Measurements from ENCODE around the gene RCAN1. TPM values are rescaled to one million over a fixed set of nuclear protein-coding genes. Genes with fewer than 3 reads are reported as not detected.

RCAN1 gene
- polyA plus RNA-seq, 2 of the 4 experiments (the other 2 are of a cell fraction), result 10.2 to 11.9 TPM

DNA sequence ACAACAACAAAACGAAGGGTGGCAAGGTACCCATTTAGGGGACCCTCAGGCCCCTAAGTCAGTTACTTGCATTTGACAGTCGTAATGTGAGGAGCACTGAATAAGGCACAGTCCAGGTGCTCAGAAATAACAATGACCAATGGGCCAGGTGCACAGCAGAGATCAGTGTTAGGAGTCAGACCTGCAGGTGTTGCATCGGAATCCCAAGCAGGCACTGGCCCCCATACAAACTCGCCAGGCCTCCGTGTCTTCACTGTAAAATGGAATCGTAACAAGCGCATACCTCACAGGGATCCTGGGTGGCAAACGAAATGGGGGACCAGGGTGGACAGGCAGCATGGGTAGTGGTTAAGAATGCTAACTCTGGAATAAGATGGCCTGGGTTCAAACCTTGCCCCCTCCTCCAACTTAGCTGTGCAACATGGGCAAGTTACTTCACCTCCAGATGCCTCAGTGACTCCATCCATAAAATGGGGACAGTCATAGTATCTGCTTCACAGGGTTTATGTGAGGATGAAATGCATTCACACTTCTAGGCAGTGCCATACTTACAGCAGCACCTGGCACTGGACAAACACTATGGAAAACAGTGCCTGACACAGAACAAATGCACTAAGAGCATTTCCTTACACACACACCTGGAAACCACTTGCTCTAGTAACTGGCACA lies 20.2 kb downstream of the RCAN1 start:
- H3K27ac ChIP-seq, result no peak overlapping the region
- ChIA-PET POLR2A (no interaction called here), CTCF (interaction anchor here (0.6 to 2.2 kb wide), 4 partner anchors 8 to 232 kb away, joined by 3 to 10 read pairs (median 6); no protein-coding TSS in a partner anchor)
- FAIRE-seq, result no peak
- no peak overlapping the region for H3K4me2 ChIP-seq
- H3K4me1 ChIP-seq, result peaks cover 8% of the 10 kb centered on the region; the same call in 1 of the 3 replicates
- TF ChIP-seq CBX8 (IDR thresholded peaks at IDR 0.05), result no peak
- no peak for TF ChIP-seq HOXB13 (CRISPR knock-in tag; IDR thresholded peaks at IDR 0.05; ENCODE audit: low read depth)
- TF ChIP-seq RCOR1 (IDR thresholded peaks at IDR 0.05; ENCODE audit: low read depth, low read length), result no peak
- no peak for TF ChIP-seq CBX2 (IDR thresholded peaks at IDR 0.05; ENCODE audit: borderline replicate concordance, low read depth)
- no peak for TF ChIP-seq ZSCAN20 (CRISPR knock-in tag; IDR thresholded peaks at IDR 0.05)
- no peak for TF ChIP-seq ZC3H11A (IDR thresholded peaks at IDR 0.05)
- TF ChIP-seq, protein P1, sequence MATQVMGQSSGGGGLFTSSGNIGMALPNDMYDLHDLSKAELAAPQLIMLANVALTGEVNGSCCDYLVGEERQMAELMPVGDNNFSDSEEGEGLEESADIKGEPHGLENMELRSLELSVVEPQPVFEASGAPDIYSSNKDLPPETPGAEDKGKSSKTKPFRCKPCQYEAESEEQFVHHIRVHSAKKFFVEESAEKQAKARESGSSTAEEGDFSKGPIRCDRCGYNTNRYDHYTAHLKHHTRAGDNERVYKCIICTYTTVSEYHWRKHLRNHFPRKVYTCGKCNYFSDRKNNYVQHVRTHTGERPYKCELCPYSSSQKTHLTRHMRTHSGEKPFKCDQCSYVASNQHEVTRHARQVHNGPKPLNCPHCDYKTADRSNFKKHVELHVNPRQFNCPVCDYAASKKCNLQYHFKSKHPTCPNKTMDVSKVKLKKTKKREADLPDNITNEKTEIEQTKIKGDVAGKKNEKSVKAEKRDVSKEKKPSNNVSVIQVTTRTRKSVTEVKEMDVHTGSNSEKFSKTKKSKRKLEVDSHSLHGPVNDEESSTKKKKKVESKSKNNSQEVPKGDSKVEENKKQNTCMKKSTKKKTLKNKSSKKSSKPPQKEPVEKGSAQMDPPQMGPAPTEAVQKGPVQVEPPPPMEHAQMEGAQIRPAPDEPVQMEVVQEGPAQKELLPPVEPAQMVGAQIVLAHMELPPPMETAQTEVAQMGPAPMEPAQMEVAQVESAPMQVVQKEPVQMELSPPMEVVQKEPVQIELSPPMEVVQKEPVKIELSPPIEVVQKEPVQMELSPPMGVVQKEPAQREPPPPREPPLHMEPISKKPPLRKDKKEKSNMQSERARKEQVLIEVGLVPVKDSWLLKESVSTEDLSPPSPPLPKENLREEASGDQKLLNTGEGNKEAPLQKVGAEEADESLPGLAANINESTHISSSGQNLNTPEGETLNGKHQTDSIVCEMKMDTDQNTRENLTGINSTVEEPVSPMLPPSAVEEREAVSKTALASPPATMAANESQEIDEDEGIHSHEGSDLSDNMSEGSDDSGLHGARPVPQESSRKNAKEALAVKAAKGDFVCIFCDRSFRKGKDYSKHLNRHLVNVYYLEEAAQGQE (IDR thresholded peaks at IDR 0.05), result no peak
- TF ChIP-seq, protein P2, sequence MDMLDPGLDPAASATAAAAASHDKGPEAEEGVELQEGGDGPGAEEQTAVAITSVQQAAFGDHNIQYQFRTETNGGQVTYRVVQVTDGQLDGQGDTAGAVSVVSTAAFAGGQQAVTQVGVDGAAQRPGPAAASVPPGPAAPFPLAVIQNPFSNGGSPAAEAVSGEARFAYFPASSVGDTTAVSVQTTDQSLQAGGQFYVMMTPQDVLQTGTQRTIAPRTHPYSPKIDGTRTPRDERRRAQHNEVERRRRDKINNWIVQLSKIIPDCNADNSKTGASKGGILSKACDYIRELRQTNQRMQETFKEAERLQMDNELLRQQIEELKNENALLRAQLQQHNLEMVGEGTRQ (IDR thresholded peaks at IDR 0.05), result no peak
- no peak for TF ChIP-seq EHMT2 (IDR thresholded peaks at IDR 0.05; ENCODE audit: low read depth)
- H3K9me3 ChIP-seq, result no peaks in the 10 kb centered on the region
- ATAC-seq, result no peak
- no peak overlapping the region for H3K4me3 ChIP-seq
- WGBS (ENCODE audit: missing lambda C conversion rate), result 84% methylated on average over 7 of the region's 8 CpGs
- no peak for DNase-seq (ENCODE audit: low read depth in 1 of 2, low spot score in 1 of 2)

DNA sequence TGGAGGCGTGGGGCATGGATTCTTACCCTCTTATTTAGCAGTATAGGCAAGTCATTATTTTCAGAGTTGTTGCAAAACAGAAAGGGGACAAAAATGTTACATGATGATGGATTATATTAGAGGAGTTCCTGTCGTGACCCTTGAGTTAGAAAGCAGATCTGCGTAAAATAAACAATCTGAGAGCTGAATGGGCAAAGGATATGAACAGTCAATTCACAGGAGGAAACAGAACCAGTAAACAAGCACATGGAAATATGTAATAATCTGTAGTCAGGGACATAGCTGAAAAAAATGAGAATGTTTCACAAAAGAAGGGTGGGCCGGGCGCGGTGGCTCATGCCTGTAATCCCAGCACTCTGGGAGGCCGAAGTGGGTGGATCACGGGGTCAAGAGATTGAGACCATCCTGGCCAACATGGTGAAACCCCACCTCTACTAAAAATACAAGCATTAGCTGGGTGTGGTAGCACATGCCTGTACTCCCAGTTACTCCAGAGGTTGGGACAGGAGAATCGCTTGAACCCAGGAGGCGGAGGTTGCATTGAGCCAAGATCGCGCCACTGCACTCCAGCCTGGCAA lies 20.9 kb downstream of the RCAN1 start:
- ATAC-seq (no peak), DNase-seq (ENCODE audit: low read depth in 1 of 2, low spot score in 1 of 2) (no peak), FAIRE-seq (no peak)
- TF ChIP-seq MAFK (IDR thresholded peaks at IDR 0.05; ENCODE audit: partially characterized antibody), result no peak
- TF ChIP-seq BHLHE40 (IDR thresholded peaks at IDR 0.05; ENCODE audit: low read depth, low read length), result no peak
- Histone ChIP-seq H3K4me1 (peaks cover 6% of the 10 kb centered on the region; the same call in 1 of the 3 replicates), H3K4me2 (no peak overlapping the region), H3K27ac (no peak overlapping the region), H3K9me3 (no peaks in the 10 kb centered on the region), H3K4me3 (no peak overlapping the region)
- ChIA-PET CTCF (interaction anchor here (1.3 kb wide), 1 partner anchor 9 kb away, joined by 8 read pairs; no protein-coding TSS in a partner anchor), POLR2A (no interaction called here)
- WGBS (ENCODE audit: missing lambda C conversion rate), result 91% methylated on average over 12 of the region's 12 CpGs

DNA sequence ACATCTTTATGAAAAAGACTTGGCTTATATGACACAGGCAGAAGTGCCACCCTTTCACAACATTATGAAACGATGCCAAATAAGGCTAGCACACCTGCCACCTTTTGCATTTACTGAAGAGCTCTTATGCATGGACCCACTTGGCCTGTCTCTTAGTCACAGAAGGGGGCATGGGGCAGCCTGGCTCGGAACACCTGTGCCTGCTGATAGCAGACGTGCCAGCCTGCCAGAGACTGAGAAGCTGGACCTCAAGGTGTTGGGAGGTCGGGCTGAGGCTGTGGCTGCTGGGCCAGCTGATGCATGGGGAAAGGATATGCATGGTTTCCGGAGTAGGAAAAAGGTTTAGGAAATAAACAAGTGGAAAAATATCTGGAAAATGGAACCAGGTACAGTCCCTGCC lies 21.5 kb downstream of the RCAN1 start:
- TF ChIP-seq CEBPB (IDR thresholded peaks at IDR 0.05), result no peak
- no peak overlapping the region for H3K4me2 ChIP-seq
- no peak overlapping the region for H3K4me3 ChIP-seq
- ChIA-PET POLR2A (no interaction called here), CTCF (interaction anchor here (1.3 to 1.4 kb wide), 2 partner anchors 10 to 38 kb away, joined by 3 to 8 read pairs; no protein-coding TSS in a partner anchor)
- WGBS (ENCODE audit: missing lambda C conversion rate), result 60% methylated on average over 5 of the region's 5 CpGs
- no peaks in the 10 kb centered on the region for H3K9me3 ChIP-seq
- 0 out of 3 replicates have a peak, but pooled peaks cover 3% of the 10 kb centered on the region for H3K4me1 ChIP-seq
- no peak for FAIRE-seq
- H3K27ac ChIP-seq, result no peak overlapping the region
- ATAC-seq, result no peak
- no peak for DNase-seq (ENCODE audit: low read depth in 1 of 2, low spot score in 1 of 2)
